ENCODE measurements around the gene CPXM2.

Gene CPXM2

DNA sequence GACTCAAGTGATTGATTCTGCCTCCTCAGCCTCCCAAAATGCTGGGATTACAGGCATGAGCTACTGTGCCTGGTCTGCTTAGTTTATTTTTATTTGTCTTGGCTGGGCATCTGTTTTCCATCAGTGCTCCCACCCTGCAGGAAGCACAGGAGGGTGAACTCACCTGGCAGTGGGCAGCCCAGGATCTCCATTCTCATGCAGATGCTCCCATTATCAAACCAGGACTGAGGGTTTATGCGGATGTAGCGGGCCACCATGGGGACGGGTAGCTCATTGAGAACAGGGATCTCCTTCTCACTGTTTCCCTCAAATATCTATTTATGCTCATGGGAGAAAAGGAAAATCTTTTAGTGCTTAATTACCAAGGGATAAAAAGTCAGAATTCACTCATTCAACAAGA, 93.8 kb downstream of the CPXM2 start:
- DNase-seq (ENCODE audit: low spot score): no peak

DNA sequence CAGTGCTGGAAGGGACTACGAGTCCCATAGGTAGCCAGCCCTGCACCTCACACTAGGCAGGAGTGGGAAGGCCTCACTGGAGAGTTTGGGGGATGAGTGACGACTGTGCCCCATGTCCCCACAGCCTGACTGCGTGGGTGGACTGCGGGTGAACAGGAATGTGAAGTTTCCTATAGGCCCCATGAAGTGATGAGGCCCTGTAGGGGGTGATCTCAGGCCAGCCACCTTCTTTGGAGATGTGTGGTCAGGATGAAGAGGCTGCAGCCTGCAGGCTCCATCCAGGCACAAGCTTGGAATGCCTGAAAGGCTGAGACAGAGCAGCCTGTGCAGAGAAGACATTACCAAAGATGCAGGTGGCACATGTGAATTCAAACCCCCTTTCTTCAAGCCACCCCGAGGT, 94.9 kb downstream of the CPXM2 start:
- no peak for DNase-seq (ENCODE audit: low spot score)

DNA sequence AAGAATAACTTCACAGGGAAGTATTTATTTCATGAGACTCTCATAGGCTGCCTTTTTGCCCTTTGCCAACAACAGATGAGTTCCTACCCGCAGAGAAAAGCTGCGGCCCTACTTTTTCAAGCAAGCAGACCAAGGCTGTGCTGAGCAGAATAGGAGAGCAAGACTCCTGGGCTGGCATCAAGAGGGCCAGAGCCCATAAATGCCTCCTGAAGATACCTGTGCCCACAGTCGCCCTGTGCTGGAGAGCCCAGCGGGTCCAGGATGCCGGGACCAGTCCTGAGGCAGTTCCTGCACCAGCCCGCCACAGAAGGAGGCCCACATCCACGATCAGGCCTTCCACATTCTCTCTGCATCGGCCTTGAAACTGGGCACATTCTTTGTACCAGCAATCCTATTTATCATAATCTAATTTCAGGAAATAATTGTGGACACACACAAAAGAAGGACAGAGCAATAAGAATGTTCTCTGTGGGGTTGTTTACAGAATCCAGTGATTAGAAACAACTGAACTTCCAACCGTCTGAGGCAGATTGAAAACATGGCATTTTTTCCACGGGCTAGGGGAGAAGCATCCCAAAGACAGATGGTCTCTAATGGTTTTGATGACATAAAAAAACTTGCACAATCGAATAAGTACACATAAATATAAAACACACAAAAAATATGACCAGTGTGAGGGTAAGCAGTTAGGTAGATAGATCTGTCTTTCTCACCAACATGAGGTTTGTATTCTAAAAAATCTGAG, 95.6 kb downstream of the CPXM2 start:
- DNase-seq (ENCODE audit: low spot score): peak; percentile 3

DNA sequence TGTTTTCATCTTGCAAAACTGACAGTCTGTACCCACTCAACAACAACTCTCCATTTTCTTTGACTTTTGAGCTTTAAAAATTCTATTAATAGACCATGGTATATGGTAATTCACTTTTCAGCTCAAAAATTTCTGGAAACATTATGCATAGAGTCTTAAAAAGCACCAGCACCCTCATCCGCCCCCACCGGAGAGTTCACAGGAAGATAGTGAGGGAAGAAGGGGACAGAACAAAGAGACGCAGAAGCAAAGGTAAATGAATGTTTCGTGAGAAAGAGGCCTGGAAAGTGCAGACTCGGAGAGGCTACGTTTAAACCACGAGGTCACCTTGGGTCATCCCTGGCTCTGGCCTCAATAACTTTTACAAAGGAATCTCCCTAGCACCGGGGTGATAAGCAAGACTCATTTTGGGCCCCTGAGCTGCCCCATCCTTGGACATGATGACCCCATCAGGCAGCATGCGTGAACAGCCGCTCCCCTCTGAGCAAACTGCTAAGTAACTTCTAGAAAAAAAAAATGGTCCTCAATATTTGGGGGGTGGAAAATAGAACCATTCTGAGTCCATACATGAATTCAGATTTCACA, 96.3 kb downstream of the CPXM2 start:
- no peak for DNase-seq (ENCODE audit: low spot score)

DNA sequence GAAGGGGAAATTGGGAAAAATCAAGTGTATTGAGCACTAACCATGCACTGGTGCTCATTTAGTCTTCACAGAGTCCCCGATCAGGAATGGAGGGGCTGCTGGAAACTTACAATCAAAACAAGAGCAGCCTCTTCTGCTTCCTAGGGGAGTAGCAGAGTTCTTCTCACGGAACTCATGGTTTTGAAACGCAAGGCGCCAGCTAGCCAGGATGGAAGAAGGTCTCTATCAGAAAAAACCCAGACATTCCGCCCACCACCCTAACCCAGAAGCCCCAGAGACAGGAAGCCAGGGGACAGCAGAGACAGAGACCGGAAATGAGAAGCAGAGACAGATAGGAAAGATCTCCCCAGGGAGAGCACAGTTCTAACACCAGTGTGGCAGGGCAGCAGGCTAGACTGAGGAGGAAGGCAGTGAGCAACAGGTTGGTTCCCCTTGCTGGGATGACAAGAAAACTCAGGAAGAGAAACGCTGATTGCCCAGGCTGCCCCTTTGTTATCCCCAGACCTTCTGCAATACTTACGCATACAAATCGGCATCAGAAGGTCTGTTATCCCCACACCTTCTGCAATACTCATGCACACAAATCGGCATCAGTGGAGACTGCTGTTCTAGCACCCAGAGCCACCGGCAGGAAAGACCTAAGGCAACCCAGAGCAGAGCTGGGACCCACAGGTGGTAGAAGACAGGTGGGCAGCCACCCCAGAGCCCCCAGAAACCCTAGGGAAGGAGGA, 99.2 kb downstream of the CPXM2 start:
- DNase-seq (ENCODE audit: low spot score): no peak

DNA sequence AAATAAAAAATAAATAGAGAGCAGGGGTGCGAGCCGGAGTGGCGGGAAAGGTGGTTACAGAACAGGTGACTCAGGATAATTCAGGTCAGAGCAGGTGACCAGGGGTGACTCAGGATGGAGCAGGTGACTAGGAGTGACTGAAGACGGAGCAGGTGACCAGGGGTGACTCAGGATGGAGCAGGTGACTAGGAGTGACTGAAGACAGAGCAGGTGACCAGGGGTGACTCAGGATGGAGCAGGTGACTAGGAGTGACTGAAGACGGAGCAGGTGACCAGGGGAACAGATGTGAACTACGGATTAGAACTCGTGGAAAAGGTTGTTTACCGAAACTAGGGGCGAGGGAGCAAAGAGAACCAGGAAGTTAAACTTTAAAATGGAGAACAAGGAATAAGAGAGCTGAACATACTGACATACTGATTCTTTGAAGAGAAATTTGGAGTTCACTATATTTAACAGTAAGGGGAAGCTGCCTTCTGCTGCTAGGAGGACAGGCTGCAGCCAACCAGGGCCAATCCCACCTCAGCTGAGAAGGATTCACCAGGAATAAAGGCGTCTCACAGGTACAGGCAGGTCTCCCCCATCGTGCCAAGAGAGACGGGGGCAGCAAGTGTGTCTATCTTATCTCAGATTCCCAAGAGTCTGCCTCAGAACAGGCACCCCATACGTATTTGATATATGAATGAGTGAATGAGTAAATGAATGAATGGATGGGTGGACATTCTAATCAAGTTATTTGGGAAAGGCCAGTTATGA, 101.3 kb downstream of the CPXM2 start:
- no peak for DNase-seq (ENCODE audit: low spot score)

DNA sequence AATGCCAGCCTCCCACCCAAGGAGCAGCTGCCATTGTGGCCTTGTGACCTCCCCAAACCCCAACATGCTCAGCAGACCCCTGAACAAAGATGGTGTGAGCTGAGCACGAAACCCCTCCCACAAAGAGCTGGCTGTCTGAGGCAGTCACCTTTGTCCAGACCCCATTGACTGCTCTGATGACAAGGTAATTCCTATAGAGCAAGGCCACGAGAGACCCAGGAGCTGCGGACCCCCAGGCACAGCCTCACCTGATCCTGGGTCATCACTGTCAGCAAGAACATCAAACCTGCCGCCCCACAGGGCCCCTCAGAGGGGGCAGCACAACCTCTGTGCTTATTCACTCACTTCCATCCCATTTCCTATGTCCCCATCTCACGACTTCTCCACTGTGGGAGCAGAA, 102.6 kb downstream of the CPXM2 start:
- DNase-seq (ENCODE audit: low spot score): no peak

DNA sequence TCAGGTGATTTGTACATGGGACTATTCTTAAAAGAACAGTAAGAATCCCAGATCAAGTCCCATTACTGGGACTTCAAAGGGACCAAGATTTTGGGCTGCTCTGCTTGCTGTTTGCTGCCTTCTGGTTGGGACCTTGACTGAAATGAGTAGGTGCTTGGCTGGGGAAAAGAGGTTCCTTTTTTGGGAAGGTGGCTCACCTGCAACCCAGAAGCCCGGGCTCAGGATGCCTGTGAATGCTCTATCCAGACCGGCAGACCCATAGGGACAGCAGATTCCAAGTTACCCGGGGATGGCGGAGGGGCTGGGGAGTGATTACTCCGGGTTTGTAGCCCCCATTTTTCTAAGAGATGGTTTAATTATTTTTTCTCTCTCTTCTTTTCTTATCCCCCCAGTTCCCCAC, 104.0 kb downstream of the CPXM2 start:
- no peak for DNase-seq (ENCODE audit: low spot score)

DNA sequence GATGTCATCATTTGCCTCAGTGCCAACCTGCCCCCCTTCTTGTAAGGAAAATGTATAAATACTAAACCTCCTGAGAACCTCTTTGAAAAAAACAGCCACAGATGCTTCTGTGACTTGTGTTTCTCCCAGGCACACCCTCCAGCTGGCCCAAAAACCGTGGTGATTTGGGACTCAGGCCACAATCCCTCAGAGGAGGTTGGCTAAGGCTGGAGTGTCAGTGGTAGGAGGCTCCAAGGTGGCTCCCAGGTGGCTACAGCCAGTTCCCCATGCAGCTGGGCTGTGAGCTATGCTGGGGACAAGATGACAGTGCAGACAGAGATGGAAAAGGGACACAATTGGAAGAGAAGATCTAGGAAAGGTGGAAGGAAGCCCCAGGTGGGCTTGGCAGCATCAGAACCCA, 104.7 kb downstream of the CPXM2 start:
- DNase-seq (ENCODE audit: low spot score): no peak

DNA sequence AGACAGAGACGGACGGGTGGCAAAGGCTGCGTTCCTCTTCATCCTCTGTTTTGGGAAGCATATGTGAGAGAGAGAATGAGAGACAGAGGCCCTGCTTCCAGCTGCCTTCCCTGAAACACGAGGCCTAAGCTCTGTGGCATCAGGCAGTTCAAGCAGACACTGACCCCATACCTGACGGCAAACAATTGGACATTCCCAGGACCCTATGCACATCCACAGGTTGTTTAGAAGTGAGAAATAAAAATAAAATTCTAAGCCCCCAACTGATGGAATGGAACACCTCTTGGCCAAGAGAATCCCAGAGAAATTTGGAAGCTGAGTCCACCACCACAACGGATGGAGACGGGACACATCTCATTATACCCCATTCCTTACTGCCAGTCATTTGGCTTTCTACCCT, 105.3 kb downstream of the CPXM2 start:
- DNase-seq (ENCODE audit: low spot score): no peak

DNA sequence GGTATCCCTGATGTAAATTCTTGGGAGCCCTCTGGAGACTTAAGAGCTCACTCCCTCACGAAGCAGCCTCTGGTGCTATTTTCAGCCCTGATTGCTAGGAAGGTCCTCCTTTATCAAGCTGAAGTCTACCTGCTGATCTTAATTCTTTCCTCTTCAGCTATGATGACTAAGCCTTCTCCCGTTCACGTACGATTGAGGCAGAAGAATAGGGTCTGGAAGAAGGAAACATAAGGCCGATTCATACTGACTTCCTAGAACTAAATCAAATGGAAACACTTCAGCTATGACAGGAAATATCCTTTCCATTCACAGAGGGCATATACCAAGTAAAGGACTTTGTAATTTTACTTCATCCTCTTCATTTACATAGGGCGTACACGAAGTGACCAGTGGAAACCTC, 107.0 kb downstream of the CPXM2 start:
- no peak for DNase-seq (ENCODE audit: low spot score)

DNA sequence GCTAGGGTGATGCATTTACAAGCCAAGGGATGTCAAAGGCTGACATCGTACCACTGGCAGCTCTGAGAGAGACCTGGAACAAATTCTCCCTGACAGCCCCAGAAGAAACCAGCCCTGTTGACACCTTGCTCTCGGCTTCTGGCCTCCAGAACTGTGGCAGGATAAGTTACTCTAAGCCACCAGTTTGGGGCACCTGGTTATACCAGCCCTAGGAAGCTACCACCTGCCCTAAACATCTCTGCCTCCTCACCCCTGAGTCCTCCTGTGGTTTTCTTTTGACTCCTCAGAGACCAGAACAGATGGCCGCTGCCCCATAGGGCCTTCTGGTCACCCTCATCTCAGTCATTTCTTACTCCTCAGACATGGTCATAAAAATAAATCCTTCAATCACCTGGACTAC, 107.4 kb downstream of the CPXM2 start:
- DNase-seq (ENCODE audit: low spot score): no peak

DNA sequence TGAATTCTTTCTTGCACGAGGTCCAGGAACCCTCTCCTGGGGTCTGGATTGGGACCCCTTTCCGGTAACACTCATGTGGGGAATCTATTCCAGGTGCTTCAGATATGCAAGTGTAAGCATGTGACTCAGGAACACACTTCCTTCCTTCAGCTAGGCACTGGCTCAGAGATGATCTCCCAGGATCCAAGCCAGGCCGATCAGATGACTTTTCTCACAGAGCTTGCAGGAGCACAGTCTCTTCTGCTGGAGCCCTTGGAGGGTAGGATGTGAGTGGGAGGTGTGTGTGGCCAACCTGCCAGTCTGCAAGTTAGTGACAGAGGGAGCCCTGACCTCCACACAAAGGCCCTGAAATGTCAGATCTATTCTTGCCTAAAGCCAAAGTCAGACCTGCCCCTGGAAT, 108.3 kb downstream of the CPXM2 start:
- no peak for DNase-seq (ENCODE audit: low spot score)

DNA sequence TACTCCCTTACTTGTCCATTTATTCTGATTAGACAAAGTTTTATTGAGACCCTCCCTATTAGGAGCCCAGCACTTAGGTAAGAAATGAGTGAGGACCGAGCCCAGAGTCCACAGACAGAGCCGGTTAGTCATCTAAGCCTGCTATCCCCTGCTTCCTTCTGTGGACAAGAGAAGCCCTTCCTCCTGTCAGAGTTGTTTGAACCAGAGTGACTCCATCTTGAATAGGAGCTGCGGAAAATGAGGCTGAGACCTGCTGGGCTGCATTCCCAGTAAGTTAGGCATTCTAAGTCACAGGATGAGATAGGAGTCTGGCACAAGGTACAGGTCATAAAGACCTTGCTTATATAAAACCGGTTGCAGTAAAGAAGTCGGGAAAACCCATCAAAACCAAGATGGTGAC, 109.1 kb downstream of the CPXM2 start:
- no peak for DNase-seq (ENCODE audit: low spot score)

DNA sequence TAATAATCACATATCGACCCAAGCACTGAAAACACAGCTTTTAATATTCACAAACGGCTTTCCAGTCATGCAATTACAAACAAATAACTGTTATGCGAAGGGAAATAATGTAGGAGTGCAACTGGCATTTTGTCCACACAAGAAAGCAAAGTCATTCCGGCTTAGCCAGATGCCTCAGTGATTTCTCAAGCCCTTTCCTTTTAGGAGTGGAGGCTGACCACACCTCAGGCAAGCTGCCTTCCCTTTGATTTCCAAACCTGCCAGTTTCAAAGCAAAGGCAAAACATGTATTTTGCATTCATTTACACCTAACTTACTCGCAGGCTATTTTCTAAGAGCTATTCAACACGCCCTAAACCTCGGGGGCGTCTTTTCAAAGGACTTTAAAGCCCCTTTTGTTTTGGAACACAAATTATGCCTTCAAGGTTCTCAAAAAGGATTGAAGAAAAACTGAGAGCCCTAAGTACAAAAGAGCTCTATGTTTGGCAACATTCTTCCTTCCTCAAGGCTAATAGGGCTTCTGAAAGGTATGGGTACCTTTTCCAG, 109.6 kb downstream of the CPXM2 start:
- peak; percentile 40 for DNase-seq (ENCODE audit: low spot score)

DNA sequence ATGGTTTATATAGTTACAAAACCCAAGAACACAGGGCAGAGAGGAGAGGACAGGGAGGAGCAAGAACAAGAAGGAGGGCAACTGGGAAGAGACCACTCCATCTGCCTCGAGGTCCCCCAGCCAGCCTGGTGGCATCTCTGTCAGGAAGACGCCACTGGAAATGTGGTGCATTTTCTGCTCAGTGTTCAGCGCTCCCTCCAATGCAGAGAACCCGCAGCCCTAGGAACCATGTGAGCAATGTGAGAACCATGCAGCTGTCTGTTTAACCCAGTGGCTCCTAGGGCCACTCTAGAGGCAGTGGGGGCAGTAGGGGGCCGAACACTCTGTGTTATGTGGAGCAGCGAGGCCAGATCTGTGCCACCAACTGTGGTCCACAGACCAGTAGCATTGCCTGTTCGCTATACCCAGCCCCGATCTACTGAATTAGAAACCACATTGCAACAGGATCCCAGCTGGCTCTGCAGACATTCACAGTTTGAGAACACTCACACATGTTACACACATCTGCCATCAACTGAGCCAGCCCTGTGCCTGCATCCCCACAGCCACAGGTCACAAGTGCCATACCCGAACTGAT, 110.2 kb downstream of the CPXM2 start:
- no peak for DNase-seq (ENCODE audit: low spot score)

DNA sequence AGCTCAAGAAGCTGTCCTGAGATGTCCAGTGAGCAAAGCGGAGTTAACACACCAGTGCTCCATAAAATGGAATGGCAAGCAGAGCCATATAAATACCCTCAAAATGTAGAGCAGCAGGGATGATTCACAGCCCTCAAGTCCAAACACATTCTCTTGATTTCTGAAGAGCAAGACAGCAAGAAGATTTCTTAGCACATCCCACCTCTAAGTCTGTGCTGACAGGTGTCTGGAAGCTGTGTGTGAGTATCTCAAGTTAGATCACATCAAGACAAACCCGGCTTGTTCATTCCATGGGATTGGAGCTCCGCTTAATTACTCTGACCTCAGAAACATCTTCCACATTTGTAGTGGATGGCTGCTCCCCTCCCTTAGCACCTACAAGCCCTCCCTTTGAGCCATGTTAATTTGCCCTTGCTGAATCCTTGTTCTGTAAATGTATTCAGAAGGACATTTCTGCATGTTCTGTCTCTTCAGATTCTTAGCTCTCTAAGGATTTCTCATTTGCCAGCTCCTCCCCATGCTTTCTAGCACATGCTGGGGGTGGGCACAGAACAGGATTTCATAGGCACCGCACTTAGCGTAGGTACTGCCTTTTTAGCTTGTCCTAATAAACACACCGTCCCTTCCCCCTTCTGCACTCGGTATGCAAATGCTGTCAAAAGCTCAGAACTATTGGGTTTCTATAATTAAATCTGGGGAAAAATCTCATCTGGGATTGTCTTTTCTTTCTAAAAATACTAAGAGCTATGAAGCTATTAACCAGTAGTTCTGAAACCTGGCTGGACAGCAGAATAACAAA, 112.7 kb downstream of the CPXM2 start:
- DNase-seq (ENCODE audit: low spot score): no peak

DNA sequence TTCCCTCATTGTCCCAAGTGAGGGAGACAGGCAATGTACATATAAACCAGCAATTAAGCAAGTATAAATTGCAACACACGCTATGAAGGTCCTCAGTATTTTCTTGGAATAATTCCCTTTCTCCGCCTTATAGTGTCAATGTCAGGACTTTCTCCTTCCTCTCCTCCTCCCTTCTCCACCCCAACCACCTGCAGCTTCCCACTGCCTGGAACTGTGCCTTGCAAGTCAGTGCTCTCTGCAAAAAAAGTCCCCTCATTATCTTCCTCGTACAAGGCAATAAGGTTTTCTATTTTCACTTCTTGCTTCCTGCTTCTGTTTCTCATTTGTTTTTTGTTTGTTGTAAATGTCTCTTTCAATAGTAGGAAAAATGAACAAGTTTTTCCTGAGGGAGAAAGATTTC, 113.7 kb downstream of the CPXM2 start:
- no peak for DNase-seq (ENCODE audit: low spot score)

DNA sequence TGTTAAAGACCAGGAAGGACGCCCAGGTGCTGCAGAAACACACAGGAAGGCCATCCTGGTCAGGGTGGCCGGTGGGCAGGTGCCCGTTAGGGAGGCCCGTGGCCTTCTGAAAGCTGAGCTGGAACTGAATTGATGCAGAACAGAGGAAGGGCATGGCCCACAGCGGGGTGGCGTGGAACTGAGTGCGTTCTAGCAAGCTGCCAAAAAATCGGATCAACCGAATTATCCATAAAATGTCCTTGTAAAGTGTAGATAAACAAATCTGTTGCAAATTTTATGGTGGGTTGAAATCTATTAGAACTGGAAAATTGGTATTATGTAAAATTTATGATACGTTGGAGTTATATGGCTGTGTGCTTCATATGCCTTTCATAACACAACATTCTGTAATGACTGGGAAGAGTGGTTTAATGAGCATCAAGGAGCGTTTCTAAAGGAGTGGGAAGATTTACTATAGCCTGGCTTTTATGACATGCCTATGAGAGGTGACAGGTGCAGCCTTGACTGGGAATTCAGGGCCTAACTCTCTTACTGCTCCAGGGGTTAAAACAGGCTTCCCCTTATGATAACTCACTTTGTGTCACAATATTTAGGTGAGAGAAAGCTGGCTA, 117.4 kb downstream of the CPXM2 start:
- no peak for DNase-seq (ENCODE audit: low spot score)

DNA sequence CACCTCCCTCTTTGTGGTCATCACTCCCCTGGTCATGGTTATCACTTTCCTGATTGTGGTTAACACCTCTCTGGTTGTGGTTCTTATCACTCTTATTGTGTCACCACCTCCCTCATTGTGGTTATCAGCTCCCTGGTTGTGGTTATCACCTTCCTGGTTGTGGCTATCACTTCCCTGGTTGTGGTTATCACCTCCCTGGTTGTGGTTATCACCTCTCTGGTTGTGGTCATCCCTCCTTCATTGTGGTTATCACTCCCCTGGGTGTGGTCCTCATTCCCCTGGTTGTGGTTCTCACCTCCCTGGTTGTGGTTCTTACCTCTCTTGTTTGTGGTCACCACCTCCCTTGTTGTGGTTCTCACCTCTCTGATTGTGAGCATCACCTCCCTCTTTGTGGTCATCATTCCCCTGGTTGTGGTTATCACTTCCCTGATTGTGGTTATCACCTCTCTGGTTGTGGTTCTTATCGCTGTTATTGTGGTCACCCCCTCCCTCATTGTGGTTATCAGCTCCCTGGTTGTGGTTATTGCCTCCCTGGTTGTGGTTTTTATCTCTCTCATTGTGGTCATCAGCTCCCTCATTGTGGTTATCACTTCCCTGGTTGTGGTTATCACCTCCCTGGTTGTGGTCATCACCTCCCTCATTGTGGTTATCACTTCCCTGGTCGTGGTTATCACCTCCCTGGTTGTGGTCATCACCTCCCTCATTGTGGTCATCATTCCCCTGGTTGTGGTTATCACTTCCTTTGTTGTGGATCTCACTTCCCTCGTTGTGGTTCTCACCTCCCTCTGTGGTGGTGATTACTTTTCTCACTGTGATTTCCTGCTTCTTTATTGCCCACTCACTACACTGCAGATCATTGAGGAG, 118.7 kb downstream of the CPXM2 start:
- no peak for DNase-seq (ENCODE audit: low spot score)
